ENCODE data around the gene MAP3K7.

DNA sequence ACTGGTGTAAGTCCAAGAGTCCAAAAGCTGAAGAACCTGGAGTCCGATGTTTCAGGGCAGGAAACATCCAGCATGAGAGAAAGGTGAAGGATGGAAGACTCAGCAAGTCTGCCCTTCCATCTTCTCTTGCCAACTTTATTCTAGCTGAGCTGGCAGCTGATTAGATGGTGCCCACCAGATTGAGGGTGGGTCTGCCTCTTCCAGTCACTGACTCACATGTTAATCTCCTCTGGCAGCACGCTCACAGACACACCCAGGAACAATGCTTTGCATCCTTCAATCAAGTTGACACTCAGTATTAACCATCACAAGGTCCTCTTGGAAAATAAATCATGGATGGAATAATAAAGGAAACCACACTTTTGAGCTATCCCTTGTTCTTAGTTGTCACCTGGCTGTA, 121.2 kb downstream of the MAP3K7 start:
- TF ChIP-seq, protein P1, sequence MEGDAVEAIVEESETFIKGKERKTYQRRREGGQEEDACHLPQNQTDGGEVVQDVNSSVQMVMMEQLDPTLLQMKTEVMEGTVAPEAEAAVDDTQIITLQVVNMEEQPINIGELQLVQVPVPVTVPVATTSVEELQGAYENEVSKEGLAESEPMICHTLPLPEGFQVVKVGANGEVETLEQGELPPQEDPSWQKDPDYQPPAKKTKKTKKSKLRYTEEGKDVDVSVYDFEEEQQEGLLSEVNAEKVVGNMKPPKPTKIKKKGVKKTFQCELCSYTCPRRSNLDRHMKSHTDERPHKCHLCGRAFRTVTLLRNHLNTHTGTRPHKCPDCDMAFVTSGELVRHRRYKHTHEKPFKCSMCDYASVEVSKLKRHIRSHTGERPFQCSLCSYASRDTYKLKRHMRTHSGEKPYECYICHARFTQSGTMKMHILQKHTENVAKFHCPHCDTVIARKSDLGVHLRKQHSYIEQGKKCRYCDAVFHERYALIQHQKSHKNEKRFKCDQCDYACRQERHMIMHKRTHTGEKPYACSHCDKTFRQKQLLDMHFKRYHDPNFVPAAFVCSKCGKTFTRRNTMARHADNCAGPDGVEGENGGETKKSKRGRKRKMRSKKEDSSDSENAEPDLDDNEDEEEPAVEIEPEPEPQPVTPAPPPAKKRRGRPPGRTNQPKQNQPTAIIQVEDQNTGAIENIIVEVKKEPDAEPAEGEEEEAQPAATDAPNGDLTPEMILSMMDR (IDR thresholded peaks at IDR 0.05 in 8 of 11, conservative IDR thresholded peaks at IDR 0.05 in 3 of 11), result no peak
- no peak for TF ChIP-seq POLR2AphosphoS5 (IDR thresholded peaks at IDR 0.05)
